ENCODE measurements around the gene AGO4. TPM values are rescaled to one million over a fixed set of nuclear protein-coding genes. Genes with fewer than 3 reads are reported as not detected.

Gene AGO4
- total RNA-seq, 2 donors from 2014 or later, result 10.2 to 15.3 TPM

- H3K4me3 Mint-ChIP-seq, result no peak overlapping the region
- H3K4me1 Mint-ChIP-seq (ENCODE audit: low read depth in 2 of 2), result peaks cover 7 to 9% of the 10 kb centered on the region in 2 donors
- no peak overlapping the region for H3K27ac Mint-ChIP-seq
- no peaks in the 10 kb centered on the region for H3K27me3 Mint-ChIP-seq
- DNase-seq (ENCODE audit: low spot score) (no peak), ATAC-seq (no peak)
- H3K9me3 Mint-ChIP-seq, result no peaks in the 10 kb centered on the region
- peaks cover 5% of the 10 kb centered on the region for H3K36me3 Mint-ChIP-seq
These were observed 28.9 kb downstream of the AGO4 start for GRCh38 chr1:35836734-35837133.

- Mint-ChIP-seq H3K4me1 (ENCODE audit: low read depth in 2 of 2) (peaks cover 7 to 9% of the 10 kb centered on the region in 2 donors), H3K9me3 (no peaks in the 10 kb centered on the region), H3K36me3 (peaks cover 9% of the 10 kb centered on the region), H3K27me3 (no peaks in the 10 kb centered on the region), H3K4me3 (no peak overlapping the region), H3K27ac (peak overlapping the region in 1 of 2 donors; percentile 70)
- DNase-seq (ENCODE audit: low spot score) (no peak), ATAC-seq (peak in 1 of 2 donors; percentile 48)
These were observed 31.0 kb downstream of the AGO4 start for GRCh38 chr1:35838693-35839245.

GRCh38 chr1:35844826-35845225 lies 37.0 kb downstream of the AGO4 start:
- no peak overlapping the region for H3K27ac Mint-ChIP-seq
- H3K36me3 Mint-ChIP-seq, result peaks cover 16% of the 10 kb centered on the region
- ATAC-seq (no peak), DNase-seq (ENCODE audit: low spot score) (no peak)
- no peaks in the 10 kb centered on the region for H3K9me3 Mint-ChIP-seq
- H3K4me3 Mint-ChIP-seq, result no peak overlapping the region
- H3K27me3 Mint-ChIP-seq, result no peaks in the 10 kb centered on the region
- no peaks in the 10 kb centered on the region for H3K4me1 Mint-ChIP-seq (ENCODE audit: low read depth in 2 of 2)

GRCh38 chr1:35845766-35846165 lies 38.0 kb downstream of the AGO4 start:
- Mint-ChIP-seq H3K27ac (no peak overlapping the region), H3K27me3 (no peaks in the 10 kb centered on the region), H3K36me3 (peaks cover 16% of the 10 kb centered on the region), H3K4me3 (no peak overlapping the region), H3K4me1 (ENCODE audit: low read depth in 2 of 2) (no peaks in the 10 kb centered on the region), H3K9me3 (no peaks in the 10 kb centered on the region)
- DNase-seq (ENCODE audit: low spot score) (no peak), ATAC-seq (no peak)

- Mint-ChIP-seq H3K9me3 (no peaks in the 10 kb centered on the region), H3K36me3 (peaks cover 25% of the 10 kb centered on the region), H3K4me1 (ENCODE audit: low read depth in 2 of 2) (no peaks in the 10 kb centered on the region), H3K27ac (no peak overlapping the region), H3K27me3 (no peaks in the 10 kb centered on the region), H3K4me3 (no peak overlapping the region)
- no peak for ATAC-seq
- DNase-seq (ENCODE audit: low spot score), result no peak
These were observed 40.2 kb downstream of the AGO4 start for GRCh38 chr1:35847935-35848565.

- Mint-ChIP-seq H3K27me3 (no peaks in the 10 kb centered on the region), H3K27ac (no peak overlapping the region), H3K36me3 (peaks cover 20% of the 10 kb centered on the region), H3K9me3 (no peaks in the 10 kb centered on the region), H3K4me1 (ENCODE audit: low read depth in 2 of 2) (no peaks in the 10 kb centered on the region), H3K4me3 (no peak overlapping the region)
- ATAC-seq, result no peak
- DNase-seq (ENCODE audit: low spot score), result no peak
These were observed 42.2 kb downstream of the AGO4 start for GRCh38 chr1:35850051-35850450.

- H3K4me3 Mint-ChIP-seq, result no peak overlapping the region
- no peaks in the 10 kb centered on the region for H3K27me3 Mint-ChIP-seq
- no peaks in the 10 kb centered on the region for H3K4me1 Mint-ChIP-seq (ENCODE audit: low read depth in 2 of 2)
- DNase-seq (ENCODE audit: low spot score), result no peak
- H3K9me3 Mint-ChIP-seq, result no peaks in the 10 kb centered on the region
- ATAC-seq, result no peak
- no peak overlapping the region for H3K27ac Mint-ChIP-seq
- H3K36me3 Mint-ChIP-seq, result peaks cover 15% of the 10 kb centered on the region
These were observed 42.9 kb downstream of the AGO4 start for GRCh38 chr1:35850716-35851115.

GRCh38 chr1:35851132-35851869 lies 43.5 kb downstream of the AGO4 start:
- H3K9me3 Mint-ChIP-seq, result no peaks in the 10 kb centered on the region
- H3K4me1 Mint-ChIP-seq (ENCODE audit: low read depth in 2 of 2), result no peaks in the 10 kb centered on the region
- H3K4me3 Mint-ChIP-seq, result no peak overlapping the region
- DNase-seq (ENCODE audit: low spot score) (no peak), ATAC-seq (no peak)
- H3K27me3 Mint-ChIP-seq, result no peaks in the 10 kb centered on the region
- no peak overlapping the region for H3K27ac Mint-ChIP-seq
- peaks cover 15% of the 10 kb centered on the region for H3K36me3 Mint-ChIP-seq

- Mint-ChIP-seq H3K4me3 (no peak overlapping the region), H3K27me3 (no peaks in the 10 kb centered on the region), H3K9me3 (no peaks in the 10 kb centered on the region), H3K4me1 (ENCODE audit: low read depth in 2 of 2) (no peaks in the 10 kb centered on the region), H3K36me3 (peaks cover 15% of the 10 kb centered on the region), H3K27ac (no peak overlapping the region)
- DNase-seq (ENCODE audit: low spot score) (no peak), ATAC-seq (no peak)
These were observed 44.4 kb downstream of the AGO4 start for GRCh38 chr1:35852241-35852640.

GRCh38 chr1:35854989-35855700 lies 47.3 kb downstream of the AGO4 start:
- H3K4me1 Mint-ChIP-seq (ENCODE audit: low read depth in 2 of 2), result no peaks in the 10 kb centered on the region
- no peak for ATAC-seq
- H3K36me3 Mint-ChIP-seq, result peaks cover 15% of the 10 kb centered on the region
- no peak overlapping the region for H3K4me3 Mint-ChIP-seq
- H3K27ac Mint-ChIP-seq, result no peak overlapping the region
- no peaks in the 10 kb centered on the region for H3K9me3 Mint-ChIP-seq
- H3K27me3 Mint-ChIP-seq, result no peaks in the 10 kb centered on the region
- no peak for DNase-seq (ENCODE audit: low spot score)

GRCh38 chr1:35856964-35857363 lies 49.1 kb downstream of the AGO4 start:
- H3K27me3 Mint-ChIP-seq, result no peaks in the 10 kb centered on the region
- H3K36me3 Mint-ChIP-seq, result peaks cover 9% of the 10 kb centered on the region
- ATAC-seq, result no peak
- H3K4me1 Mint-ChIP-seq (ENCODE audit: low read depth in 2 of 2), result no peaks in the 10 kb centered on the region
- H3K4me3 Mint-ChIP-seq, result no peak overlapping the region
- DNase-seq (ENCODE audit: low spot score), result no peak
- no peaks in the 10 kb centered on the region for H3K9me3 Mint-ChIP-seq
- H3K27ac Mint-ChIP-seq, result no peak overlapping the region

- DNase-seq (ENCODE audit: low spot score), result no peak
- H3K27me3 Mint-ChIP-seq, result no peaks in the 10 kb centered on the region
- H3K9me3 Mint-ChIP-seq, result no peaks in the 10 kb centered on the region
- peaks cover 6% of the 10 kb centered on the region for H3K36me3 Mint-ChIP-seq
- no peak overlapping the region for H3K27ac Mint-ChIP-seq
- no peak overlapping the region for H3K4me3 Mint-ChIP-seq
- no peak for ATAC-seq
- H3K4me1 Mint-ChIP-seq (ENCODE audit: low read depth in 2 of 2), result no peaks in the 10 kb centered on the region
These were observed 50.0 kb downstream of the AGO4 start for GRCh38 chr1:35857830-35858229.

GRCh38 chr1:35860696-35861095 lies 52.9 kb downstream of the AGO4 start:
- Mint-ChIP-seq H3K27me3 (no peaks in the 10 kb centered on the region), H3K4me3 (no peak overlapping the region), H3K36me3 (no peaks in the 10 kb centered on the region), H3K27ac (no peak overlapping the region), H3K9me3 (no peaks in the 10 kb centered on the region), H3K4me1 (ENCODE audit: low read depth in 2 of 2) (peaks cover 0 to 2% of the 10 kb centered on the region in 2 donors)
- DNase-seq (ENCODE audit: low spot score) (no peak), ATAC-seq (no peak)

- H3K4me3 Mint-ChIP-seq, result no peak overlapping the region
- H3K27ac Mint-ChIP-seq, result no peak overlapping the region
These were observed 55.3 kb downstream of the AGO4 start for GRCh38 chr1:35863136-35863535.

More at GRCh38 chr1:35863136-35863535, 55.3 kb downstream of the AGO4 start:
- no peaks in the 10 kb centered on the region for H3K27me3 Mint-ChIP-seq
- ATAC-seq (no peak), DNase-seq (ENCODE audit: low spot score) (no peak)
- peaks cover 0 to 2% of the 10 kb centered on the region in 2 donors for H3K4me1 Mint-ChIP-seq (ENCODE audit: low read depth in 2 of 2)
- no peaks in the 10 kb centered on the region for H3K36me3 Mint-ChIP-seq
- no peaks in the 10 kb centered on the region for H3K9me3 Mint-ChIP-seq
